Astrocyte of the cerebellum (primary cell): Measurements from ENCODE around the gene AOX1.
"Not testable (repeated sequence)": the region's sequence is repeated elsewhere in the genome, so short reads cannot be mapped to it uniquely, and the experiment has no call there.

Source experiments
- DNase-seq: peaks from one replicate; pipeline ENCODE4 v3.0.0-alpha.2; 2011; ENCODE audit warnings: low read depth
- H3K4me3 ChIP-seq: 2 replicates; pipeline ENCODE4 v1.5.1; 2011; ENCODE audit warnings: mild to moderate bottlenecking, low read depth, low read length, moderate library complexity
- CTCF ChIP-seq: IDR thresholded peaks from 2 replicates; pipeline ENCODE4 v1.5.1; 2012; ENCODE audit warnings: low read length, low read depth, moderate library complexity, mild to moderate bottlenecking; ENCODE audit errors: missing control alignments
- in situ Hi-C: cut with HindIII; loops from 2 replicates; pipeline ENCODE4 v1.10.0; 2017; ENCODE audit warnings: low sequenced_read_pairs

Gene AOX1

GRCh38 chr2:200677721-200678532 lies 92.1 kb downstream of the AOX1 start:
- H3K4me3 ChIP-seq, result no peak overlapping the region
- in situ Hi-C loops, result no loop called here
- peak; percentile 93 for DNase-seq
- peak; percentile 33 for TF ChIP-seq CTCF

- no peak for DNase-seq
- in situ Hi-C loops, result no loop called here
- no peak overlapping the region for H3K4me3 ChIP-seq
- no peak for TF ChIP-seq CTCF
Measured at GRCh38 chr2:200679127-200679526, 93.3 kb downstream of the AOX1 start.

GRCh38 chr2:200679535-200679934 lies 93.7 kb downstream of the AOX1 start:
- no peak overlapping the region for H3K4me3 ChIP-seq
- in situ Hi-C loops, result no loop called here
- DNase-seq, result no peak
- TF ChIP-seq CTCF, result no peak

- H3K4me3 ChIP-seq, result no peak overlapping the region
- in situ Hi-C loops, result no loop called here
- TF ChIP-seq CTCF, result no peak
- DNase-seq, result peak; percentile 33
Measured at GRCh38 chr2:200681697-200682096, 95.9 kb downstream of the AOX1 start.

GRCh38 chr2:200682407-200682806 lies 96.6 kb downstream of the AOX1 start:
- in situ Hi-C loops, H3K4me3 ChIP-seq, DNase-seq: not testable (repeated sequence)

GRCh38 chr2:200687922-200688920 lies 102.4 kb downstream of the AOX1 start:
- no peak for DNase-seq
- in situ Hi-C loops, result no loop called here
- no peak for TF ChIP-seq CTCF
- no peak overlapping the region for H3K4me3 ChIP-seq
